ENCODE results near the gene ABCD1. TPM values are rescaled to one million over a fixed set of nuclear protein-coding genes. Genes with fewer than 3 reads are reported as not detected.

The ABCD1 gene
- total and polyA plus RNA-seq, 9 of the 15 experiments (the other 6 are each of a cell fraction or from before 2014, with no cell fraction given), result 0.07 to 6.9 (median 2.2) TPM

GRCh38 chrX:153763989-153764755, 39.5 kb downstream of the ABCD1 start, which contains the start of gene PLXNB3 (continued):
- TF ChIP-seq BRF2 (IDR thresholded peaks at IDR 0.05; ENCODE audit: borderline replicate concordance, insufficient read depth, insufficient read length), result no peak
- TF ChIP-seq ETS1 (conservative IDR thresholded peaks at IDR 0.05; ENCODE audit: control insufficient read depth, low read depth, low read length), result no peak
- peak; percentile 97 for TF ChIP-seq HNRNPL (IDR thresholded peaks at IDR 0.05; ENCODE audit: low read depth, low read length)
- TF ChIP-seq ASH1L (IDR thresholded peaks at IDR 0.05; ENCODE audit: borderline replicate concordance, low read depth, partially characterized antibody), result no peak
- no peak for TF ChIP-seq MTF1 (CRISPR knock-in tag; IDR thresholded peaks at IDR 0.05; ENCODE audit: borderline replicate concordance)
- no peak for TF ChIP-seq ZNF324 (CRISPR knock-in tag; IDR thresholded peaks at IDR 0.05)
- no peak for TF ChIP-seq ZC3H8 (IDR thresholded peaks at IDR 0.05)
- TF ChIP-seq CBX8 (IDR thresholded peaks at IDR 0.05; ENCODE audit: borderline replicate concordance, extremely low read depth, low read depth, low read length, poor library complexity, severe bottlenecking), result no peak
- no peak for TF ChIP-seq NELFE (IDR thresholded peaks at IDR 0.05; ENCODE audit: insufficient read depth, insufficient read length)
- TF ChIP-seq NFYB (IDR thresholded peaks at IDR 0.05; ENCODE audit: extremely low read depth, insufficient read length), result peak; percentile 11
- no peak for TF ChIP-seq ZNF212 (CRISPR knock-in tag; IDR thresholded peaks at IDR 0.05)
- no peak for TF ChIP-seq ATF3 (IDR thresholded peaks at IDR 0.05)
- no peak for TF ChIP-seq ATF3 (CRISPR knock-in tag; conservative IDR thresholded peaks at IDR 0.05)
- TF ChIP-seq SIN3B (IDR thresholded peaks at IDR 0.05; ENCODE audit: low read depth), result no peak
- no peak for TF ChIP-seq HLTF (IDR thresholded peaks at IDR 0.05)
- TF ChIP-seq CSDE1 (IDR thresholded peaks at IDR 0.05), result no peak
- no peak for TF ChIP-seq ZNF518B (CRISPR knock-in tag; IDR thresholded peaks at IDR 0.05)
- no peak for TF ChIP-seq E2F4 (CRISPR knock-in tag; IDR thresholded peaks at IDR 0.05; ENCODE audit: low read depth)
- no peak for TF ChIP-seq TARDBP (IDR thresholded peaks at IDR 0.05)
- TF ChIP-seq MBD2 (IDR thresholded peaks at IDR 0.05; ENCODE audit: borderline replicate concordance, low read depth), result no peak
